ENCODE data around the gene HAAO.

The HAAO gene

DNA sequence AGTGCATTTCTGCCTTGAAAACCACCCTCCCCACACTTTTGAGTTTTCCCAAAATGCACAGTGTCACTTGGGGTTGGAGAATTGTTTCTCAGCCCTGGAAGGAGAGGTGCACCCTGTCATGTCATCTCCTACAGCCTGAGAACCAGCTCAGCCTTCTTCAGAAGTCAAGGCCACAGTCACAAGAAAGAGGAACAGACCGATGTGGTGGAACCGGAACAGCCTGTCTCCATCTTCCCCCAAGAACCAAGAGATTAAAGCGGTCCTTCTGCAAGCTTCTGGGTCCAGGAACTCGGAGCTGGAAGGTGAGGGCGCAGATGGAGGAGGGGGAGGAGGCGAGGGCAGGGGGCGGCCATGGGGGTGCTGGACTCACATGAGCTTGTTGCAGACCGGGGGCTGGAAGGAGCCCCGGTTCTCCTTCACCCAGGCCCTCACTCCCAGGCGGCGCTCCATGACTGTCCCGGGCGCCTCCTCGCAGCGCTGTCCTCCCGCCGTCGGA is 248 bp downstream of the HAAO start:
- DNase-seq, result no peak

DNA sequence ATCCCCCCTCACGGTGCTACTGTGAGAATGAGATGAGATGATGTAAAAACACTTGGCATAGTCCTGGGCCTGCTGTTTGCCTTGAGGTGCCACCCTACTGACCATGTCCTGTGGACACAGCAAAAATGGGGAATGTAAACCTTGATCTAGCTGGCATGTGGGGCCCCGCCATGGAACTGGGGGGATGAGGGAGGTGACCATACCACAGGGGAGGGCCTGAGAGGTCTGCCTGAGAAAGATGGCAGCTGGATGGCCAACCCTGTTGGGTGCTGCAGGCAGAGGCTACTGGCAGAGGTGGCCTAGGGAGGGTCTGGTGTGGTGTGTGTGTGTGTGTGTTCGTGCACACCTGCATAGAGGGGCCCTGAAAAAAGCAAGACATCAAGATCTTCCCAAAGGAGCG is 777 bp downstream of the HAAO start:
- no peak for DNase-seq

- no peak for DNase-seq
Observed at GRCh38 chr2:42789751-42790150, 2.6 kb downstream of the HAAO start.

GRCh38 chr2:42788882-42789281 is 3.5 kb downstream of the HAAO start:
- DNase-seq, result no peak

DNA sequence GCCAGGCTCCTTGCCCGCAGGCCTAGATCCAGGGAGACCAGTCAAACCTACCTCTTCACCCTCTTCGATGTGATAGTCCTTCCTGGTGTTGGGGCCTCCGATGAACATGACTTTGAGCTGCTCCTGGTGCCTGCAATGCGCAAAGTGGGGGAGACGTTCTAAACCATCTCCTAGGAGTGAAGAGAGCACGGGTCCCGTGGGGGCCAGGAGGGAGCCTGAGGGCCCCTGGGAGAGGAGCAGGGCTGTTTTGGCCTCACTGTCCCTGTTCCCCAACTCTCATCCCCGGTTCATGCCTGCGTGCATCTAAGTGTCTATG is 3.9 kb downstream of the HAAO start:
- no peak for DNase-seq

- DNase-seq, result no peak
Observed at GRCh38 chr2:42787788-42788477, 4.5 kb downstream of the HAAO start.

DNA sequence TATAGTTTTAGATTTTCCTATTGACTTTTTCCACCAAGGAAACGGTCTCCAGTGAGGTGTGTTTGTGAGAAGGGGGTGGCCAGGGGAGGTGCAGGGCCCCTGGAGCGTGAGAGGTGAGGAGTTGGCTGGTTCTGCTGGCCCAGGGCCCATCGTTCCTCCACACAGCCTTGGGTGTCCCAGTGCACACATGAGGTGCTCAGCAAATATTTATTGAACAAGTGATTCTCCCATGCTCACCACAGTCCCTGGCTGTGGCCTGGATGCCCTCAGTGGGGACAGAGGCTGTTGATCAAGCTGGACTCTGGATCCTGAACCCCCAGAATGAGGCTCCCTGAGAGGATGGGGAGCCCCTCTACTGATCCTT is 5.0 kb downstream of the HAAO start:
- DNase-seq, result no peak

DNA sequence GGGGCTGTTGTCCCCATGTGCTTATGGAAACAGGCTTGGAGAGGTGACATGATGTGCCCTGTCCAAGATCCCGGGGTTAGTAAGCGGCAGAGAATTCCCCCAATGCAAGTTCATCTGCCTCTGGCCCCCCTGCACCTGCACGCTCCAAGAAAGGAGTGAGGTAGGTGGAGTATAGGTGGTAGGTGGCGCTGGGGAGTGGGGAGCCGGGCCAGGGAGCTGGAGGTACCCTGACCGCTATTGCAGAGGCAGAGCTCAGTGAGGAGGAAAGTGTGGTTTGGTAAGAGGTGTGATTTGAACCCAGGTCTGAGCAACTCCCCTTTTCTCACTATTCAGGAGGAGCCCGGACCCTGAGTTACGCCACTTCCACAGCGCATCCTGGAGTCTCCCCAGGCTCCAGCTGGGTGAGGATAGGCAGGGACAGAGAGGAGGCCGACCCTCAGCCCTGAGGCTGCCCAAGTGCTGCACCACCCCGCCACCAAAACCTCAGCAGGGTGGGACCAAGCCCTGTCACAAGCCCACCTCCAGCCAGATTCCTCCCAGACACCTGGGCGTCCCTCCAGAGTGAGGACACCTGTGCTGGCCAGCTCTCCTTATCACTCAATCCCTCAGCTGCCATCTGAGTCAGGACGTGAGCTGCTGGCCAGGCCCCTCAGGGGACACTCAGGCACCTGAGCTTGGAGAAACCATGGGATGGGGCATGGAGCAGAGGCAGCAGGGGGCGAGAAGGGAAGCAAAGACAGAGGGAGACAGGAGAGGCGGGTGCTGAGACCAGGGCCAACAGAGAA is 5.6 kb downstream of the HAAO start:
- DNase-seq, result no peak

- no peak for DNase-seq
Observed at GRCh38 chr2:42784204-42784880, 8.0 kb downstream of the HAAO start.

DNA sequence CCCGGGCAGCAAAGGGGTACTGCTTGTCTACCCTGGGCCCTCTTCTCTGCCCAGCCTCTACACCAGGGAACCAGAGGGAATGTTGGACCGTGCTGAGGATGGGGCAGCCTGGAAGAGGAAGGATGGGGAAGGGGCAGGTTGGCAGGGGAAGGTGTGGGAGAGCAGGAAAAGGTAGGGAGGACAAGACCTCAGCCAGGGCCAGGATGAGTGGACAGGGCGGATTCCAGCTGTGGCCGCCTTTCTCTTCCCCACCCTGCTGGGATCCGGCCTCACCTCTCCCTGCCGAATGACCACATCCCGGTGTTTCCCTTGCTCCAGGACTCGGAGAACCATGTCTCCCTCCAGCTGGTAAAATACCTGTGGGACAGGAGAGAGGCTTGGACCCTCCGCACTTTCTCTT is 8.9 kb downstream of the HAAO start:
- DNase-seq, result no peak

DNA sequence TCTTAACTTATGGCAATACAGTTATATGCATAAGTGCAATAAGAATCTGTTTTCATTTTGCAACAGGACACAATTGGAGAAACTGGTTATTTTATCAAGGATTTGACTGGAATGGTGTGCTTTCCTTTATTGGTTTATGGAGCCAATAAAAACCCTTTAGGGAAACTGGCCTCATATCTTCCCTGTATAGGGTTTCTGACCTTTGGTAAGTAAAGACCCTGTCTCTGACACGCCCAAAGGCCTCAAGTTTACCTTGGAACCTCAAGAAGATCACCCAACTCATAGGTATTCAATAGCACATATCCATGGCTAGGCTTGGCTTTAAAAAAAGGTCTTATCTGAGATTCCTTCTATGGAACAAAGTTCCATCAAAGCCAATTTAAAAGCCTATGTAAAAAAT is 11.2 kb downstream of the HAAO start:
- no peak for DNase-seq

DNA sequence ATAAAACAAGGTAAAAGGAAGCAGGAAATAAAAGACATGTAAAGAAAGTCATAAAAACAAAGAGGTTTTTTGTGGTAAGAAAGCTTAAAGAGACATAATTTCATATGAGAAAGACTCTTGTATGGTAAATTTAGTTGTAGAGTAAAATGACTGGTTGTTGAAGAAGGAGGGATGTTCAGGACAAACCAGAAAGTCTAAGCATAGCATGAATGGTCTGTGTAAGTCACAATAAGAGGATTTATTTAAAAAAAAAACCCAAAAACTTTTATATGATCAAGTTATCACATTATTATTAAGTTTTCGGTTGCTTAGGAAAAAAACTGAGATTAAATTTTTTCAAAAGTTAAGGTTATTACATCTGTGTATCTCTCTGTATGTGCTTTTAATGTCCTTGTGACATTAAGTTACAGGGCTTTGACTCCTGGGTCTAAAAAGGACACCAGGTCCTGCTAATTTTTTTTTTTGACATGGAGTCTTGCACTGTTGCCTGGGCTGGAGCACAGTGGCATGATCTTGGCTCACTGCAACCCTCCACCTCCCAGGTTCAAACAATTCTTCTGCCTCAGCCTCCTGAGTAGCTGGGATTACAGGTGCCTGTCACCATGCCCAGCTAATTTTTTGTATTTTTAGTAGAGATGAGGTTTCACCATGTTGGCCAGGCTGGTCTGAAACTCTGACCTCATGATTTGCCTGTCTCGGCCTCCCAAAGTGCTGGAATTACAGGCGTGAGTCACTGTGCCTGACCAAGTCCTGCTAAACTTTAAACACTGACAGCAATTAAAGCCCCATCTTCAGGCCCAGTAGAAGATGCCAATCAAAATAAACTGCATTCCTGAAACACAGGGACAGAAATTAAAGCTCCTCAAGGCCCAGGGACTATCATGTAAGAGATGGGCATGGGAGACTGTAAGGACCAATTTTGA is 14.2 kb downstream of the HAAO start:
- DNase-seq, result no peak

GRCh38 chr2:42775810-42776209 is 16.6 kb downstream of the HAAO start:
- DNase-seq, result no peak

GRCh38 chr2:42775186-42775585 is 17.2 kb downstream of the HAAO start:
- no peak for DNase-seq

- DNase-seq, result no peak
Observed at GRCh38 chr2:42771546-42772153, 20.7 kb downstream of the HAAO start.

DNA sequence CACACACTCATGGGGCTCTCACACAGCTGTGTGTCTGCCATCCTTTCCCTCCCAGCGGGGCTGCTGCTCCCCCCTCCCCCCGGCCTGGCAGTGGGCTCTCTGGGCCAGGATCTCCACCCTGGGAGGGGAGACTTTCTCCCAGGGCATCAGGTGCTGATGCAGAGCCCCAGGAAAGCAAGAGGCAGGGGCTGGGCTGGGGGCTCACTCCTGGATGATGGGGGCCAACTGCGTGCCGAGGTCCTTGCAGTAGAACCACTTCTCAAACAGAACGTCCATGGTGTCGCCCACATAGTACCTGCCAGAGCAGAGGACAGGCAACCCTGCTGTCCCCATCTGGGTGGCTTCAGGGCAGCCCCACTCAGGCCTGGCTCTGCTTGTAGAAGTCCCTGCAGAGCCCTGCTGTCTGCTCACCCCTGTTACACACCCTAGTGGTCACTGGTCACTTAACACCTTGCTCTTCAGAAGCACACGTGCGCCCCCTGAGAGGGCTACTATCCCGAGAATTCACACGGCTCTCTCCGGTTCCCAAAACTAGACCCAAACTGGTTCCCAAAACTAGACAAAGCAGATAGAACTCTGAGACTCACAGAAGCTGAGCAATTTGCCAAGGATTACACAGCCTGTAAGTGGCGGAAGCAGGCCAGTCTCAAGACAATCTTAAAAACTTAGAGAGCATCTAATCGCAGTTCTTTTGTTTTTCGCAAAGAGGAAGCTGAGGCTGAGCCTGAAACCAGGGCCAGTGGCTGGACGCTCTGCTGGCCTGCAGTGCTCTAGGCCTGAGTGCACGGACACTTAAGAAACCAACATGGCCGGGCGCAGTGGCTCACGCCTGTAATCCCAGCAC is 21.9 kb downstream of the HAAO start:
- no peak for DNase-seq

GRCh38 chr2:42769583-42770287 is 22.6 kb downstream of the HAAO start:
- DNase-seq, result no peak

GRCh38 chr2:42768706-42769256 is 23.6 kb downstream of the HAAO start:
- no peak for DNase-seq

GRCh38 chr2:42767899-42768705 is 24.3 kb downstream of the HAAO start:
- no peak for DNase-seq
